Inferior parietal cortex (tissue), 1 donor: ENCODE data around the gene HPRT1.

Experiments used
- DNase-seq: peaks from one replicate; pipeline ENCODE4 v3.0.0-alpha.2; 2016; ENCODE audit errors: extremely low spot score

The HPRT1 gene

DNA sequence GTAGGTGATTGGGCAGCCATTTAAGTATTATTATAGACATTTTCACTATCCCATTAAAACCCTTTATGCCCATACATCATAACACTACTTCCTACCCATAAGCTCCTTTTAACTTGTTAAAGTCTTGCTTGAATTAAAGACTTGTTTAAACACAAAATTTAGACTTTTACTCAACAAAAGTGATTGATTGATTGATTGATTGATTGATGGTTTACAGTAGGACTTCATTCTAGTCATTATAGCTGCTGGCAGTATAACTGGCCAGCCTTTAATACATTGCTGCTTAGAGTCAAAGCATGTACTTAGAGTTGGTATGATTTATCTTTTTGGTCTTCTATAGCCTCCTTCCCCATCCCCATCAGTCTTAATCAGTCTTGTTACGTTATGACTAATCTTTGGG, 16.3 kb downstream of the HPRT1 start:
- DNase-seq: no peak

DNA sequence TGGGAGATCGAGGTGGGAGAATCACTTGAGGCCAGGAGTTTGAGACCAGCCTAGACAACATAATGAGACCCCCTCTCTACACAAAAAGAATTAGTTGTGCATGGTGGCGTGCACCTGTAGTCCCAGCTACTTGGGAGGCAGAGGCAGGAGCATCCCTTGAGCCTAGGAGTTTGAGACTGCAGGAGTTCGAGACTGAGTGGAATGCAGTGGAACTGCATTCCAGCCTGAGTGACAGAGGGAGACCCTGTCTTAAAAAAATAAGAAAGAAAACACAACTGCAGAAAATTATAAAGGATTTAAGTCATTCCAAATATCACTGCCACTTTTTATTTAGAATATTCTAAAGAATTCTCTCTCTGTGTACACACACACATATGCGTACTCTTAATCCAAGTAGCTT, 18.4 kb downstream of the HPRT1 start:
- no peak for DNase-seq

DNA sequence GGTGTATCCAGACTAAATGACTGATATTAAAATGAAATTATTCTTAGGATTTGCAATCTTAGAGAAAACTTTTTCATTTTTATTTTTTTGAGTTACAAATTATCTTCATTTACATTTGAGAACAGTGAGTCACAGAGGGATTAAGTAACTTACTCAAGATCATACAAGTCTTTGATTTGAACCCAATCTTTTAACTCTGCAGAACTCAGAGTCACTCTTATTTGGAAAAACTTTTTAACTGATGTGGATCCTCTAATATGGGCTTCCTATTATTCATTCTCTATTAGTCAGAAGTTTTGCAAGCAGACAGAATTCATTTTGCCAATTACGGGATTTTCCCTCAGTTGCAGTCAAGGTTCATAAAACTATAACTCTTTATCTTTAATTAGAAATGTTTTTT, 20.1 kb downstream of the HPRT1 start:
- DNase-seq: no peak

DNA sequence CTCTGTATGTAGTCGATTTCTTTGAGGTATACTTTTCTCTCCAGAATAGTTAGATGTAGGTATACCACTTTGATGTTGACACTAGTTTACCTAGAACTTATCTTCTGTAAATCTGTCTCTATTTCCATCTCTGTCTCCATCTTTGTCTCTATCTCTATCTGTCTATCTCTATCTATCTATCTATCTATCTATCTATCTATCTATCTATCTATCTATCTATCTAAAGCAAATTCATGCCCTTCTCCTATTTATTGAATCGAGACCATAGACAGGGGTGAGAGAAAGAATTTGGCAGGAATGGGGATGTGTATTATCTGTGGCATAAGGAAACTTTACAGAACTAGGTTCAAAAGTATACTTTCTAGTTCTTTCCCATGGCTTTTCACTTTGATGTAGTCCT, 21.4 kb downstream of the HPRT1 start:
- no peak for DNase-seq

DNA sequence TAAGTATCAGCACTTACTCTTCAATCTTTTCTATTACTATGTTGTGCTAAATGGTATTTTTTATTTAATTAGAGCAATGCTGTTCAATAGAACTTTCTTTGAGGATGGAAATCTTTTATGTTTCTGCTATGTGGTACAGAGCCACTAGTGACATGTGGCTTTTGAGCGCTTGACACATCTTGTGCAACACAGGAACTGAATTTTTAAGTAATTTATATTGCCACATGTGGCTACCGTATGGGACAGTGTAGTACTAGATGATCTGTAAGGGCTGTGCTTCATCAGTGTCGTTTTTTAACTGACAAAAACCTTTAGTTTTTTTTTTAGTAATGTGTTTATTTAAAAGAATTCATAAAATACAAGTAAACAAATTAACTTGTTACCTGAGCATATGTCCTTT, 22.4 kb downstream of the HPRT1 start:
- DNase-seq: no peak

DNA sequence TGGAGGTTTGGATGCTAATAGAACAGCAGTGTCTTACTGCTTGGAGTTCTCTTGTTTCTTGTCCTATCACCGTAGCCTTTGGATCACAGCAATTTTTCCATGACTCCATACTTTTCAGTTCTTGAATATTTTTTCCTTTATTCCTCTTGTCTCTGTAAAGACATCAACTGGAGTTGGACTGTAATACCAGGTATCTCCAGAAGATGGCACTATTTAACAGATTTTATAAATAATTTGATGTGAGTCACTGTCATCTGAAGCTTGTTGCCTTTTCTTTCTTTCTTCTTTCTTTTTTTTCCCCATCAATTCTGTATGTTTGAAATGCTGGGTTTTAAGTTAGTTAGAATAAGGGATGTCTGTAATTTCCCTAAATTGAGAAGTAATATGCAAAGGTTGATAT, 24.1 kb downstream of the HPRT1 start:
- peak; percentile 74 for DNase-seq

DNA sequence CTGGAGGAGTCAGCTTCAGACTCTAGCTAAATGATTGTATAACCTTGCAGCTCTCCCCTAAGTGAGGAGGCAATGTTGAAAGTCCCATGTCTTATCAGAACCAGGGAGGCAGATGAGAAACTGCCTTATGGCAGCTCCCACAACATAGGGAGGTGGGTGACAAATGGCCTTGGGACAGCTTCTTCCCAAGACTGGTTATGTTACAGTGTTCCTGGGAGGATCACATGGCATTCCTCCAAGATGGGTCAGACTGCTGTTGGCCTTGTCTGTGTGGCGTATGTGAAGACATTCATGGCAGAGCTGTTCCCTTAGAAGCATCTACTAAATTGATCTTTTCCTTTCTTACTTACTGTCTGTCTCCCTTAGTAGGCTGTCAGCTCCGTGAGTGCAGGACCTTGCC, 42.0 kb downstream of the HPRT1 start:
- no peak for DNase-seq

DNA sequence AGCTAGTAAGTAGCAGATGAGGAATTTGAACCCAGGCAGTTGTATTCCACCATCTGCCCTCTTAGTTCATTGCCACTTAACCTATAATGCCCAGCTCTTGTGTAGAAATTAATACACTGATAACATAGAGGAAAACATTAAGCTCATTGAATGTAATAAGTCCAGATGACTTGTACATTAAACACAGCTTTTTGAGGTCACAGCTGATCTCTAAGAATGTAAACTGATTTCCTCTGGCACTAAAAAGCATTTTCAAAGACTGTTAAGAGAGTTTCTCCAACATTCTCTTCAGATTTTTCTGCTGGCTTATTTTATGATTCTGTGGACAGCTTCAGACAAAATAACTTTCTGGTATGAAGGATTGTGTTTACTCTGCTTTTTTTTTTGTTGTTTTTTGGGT, 42.7 kb downstream of the HPRT1 start:
- DNase-seq: no peak

DNA sequence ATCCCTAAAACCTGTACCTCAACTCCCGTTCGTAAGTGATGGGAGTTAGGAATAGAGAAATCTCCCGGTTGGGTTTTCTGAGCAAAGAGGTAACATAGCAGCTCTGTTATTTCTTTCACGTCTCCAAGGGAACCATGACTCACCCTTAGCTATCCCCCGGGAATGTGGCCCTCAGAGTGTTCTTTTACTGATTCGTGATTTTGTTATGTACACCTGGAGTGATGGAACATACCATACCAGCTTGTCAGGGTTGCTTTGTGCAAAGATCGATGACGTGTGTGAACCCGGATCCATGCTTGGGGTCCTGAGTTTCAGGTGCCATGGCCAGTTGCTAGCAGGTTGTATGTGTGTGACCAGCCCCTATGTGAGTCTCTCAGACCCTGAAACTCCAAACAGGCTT, 52.6 kb downstream of the HPRT1 start:
- DNase-seq: peak; percentile 2

DNA sequence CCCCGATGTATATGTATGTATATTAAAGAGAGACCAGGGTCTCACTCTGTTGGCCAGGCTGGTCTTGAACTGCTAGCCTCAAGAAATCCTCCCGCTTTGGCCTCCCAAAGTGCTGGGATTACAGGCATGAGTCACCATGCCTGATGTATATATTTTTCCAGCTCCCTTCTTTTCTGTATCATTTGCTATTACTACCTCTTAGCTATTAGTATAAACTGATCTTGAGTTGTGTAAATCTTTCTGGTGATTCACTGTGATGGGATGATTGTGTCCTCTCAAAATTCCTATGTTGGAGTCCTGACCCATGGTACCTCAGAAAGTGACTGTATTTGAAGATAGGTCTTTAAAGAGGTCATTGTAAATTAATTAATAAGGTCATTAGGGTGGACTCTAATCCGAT, 53.1 kb downstream of the HPRT1 start:
- no peak for DNase-seq

DNA sequence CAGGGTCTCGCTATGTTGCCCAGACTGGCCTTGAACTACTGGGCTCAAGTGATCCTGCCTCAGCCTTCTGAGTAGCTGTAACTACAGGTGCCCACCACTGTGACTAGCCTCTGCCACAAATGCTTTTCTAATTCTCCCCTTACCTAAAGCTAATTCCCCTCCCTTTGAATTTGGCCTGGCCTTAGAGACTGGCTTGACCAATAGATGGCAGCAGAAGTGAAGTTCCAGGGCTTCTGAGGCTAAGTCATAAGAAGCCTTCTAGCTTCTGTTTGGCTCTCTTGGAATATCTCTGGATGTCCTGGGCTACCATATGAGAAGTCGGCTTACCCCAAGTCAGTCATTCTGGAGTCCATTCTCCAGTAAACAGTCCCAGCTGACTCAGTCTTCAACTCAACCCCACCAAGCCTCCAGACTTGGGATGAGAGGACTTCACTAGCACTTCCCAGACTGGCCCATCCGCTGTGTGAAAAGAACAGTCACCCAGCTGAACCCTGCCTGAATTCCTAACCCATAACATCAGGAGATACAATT, 61.0 kb downstream of the HPRT1 start:
- DNase-seq: peak; percentile 6

DNA sequence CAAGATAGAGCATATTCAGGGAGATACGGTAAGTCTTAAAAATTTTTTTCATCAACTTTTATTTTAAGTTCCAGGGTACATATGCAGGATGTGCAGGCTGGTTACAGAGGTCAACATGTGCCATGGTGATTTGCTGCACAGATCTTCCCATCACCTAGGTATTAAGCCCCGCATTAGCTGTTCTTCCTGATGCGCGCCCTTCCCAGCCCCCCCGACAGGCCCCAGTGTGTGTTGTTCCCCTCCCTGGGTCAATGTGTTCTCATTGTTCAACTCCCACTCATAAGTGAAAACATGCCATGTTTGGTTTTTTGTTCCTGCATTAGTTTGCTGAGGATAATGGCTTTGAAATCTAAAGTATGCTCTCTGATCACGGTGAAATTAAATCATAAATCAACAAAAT, 64.2 kb downstream of the HPRT1 start:
- DNase-seq: no peak

DNA sequence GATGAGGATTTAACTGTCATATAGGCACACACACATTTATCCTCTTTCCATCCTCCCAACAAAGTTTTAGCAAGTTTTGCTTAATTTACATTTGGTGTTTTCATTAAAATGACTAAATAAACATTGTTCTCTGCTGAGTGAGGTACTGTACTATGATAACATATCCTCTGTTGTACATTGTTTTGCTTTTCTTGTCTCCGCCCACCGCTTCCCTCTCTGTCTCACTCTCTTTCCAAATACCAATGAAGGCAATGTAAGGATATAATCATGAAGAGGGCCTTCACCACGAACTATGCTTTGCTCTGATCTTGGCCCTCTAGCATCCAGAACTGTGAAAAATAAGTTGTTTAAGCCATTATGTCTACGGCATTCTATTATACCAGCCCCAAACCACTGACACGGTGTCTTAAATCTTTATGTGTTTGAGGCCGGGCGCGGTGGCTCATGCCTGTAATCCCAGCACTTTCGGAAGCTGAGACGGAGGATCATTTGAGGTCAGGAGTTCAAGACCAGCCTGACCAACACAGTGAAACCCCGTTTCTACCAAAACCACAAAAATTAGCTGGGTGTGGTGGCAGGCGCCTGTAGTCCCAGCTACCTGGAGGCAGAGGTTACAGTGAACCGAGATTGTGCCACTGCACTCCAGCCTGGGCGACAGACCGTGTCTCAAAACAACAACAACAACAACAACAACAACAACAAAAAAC, 65.3 kb downstream of the HPRT1 start:
- DNase-seq: no peak

DNA sequence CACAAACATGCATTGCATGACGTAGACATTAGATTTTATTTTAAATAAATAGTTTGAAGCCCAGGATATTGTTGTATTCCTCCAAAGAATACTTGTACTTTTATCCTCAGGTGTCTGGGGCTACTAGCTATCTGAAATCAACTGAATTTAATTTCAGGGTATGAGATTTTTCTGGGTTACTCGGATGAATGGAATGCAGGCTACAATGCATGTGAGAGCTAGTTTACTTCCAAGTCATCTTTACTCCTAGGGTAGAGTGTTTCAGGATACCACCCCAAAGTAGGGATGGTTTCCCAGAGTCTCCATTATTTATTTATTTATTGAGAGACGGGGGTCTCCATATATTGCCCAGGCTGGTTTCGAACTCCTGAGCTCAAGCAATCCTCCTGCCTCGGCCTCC, 66.4 kb downstream of the HPRT1 start:
- no peak for DNase-seq

DNA sequence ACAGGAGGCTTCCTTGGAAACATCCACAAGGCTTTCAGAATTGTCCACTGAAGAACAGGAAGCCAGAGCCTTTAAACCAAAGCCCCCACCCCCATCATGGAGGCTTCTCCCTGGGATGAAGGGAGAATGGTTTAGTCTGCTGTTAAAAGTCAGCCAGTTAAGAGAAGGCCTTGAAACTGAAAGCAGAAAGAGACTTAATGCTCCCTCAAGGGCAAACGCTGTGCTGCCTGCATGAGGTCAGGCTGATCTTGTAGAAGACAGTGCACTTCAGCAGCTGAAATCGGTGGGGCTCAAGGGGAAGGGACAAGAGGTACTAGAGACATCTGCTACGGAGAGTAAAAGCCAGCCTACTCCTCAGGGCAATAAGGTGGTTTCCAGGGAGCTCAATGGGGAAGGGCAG, 69.0 kb downstream of the HPRT1 start:
- no peak for DNase-seq

DNA sequence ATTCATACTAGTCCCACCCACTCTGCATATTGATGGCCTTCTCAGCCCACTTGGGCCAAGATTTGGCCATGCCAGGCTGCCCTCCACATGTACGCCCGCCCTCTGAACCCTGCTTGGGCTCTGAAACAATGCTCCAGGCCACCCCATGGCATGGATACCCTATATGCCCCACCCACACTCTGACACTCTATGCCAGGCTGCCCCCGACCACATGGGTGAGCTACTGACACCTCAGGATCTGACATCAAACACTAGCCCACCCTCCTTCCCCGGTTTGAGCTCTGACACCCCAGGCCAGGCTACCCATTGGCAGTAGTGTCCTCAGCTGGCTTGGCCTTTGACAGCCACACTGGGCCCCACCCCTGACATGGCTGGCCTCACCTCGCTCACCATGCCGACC, 69.5 kb downstream of the HPRT1 start:
- DNase-seq: no peak

DNA sequence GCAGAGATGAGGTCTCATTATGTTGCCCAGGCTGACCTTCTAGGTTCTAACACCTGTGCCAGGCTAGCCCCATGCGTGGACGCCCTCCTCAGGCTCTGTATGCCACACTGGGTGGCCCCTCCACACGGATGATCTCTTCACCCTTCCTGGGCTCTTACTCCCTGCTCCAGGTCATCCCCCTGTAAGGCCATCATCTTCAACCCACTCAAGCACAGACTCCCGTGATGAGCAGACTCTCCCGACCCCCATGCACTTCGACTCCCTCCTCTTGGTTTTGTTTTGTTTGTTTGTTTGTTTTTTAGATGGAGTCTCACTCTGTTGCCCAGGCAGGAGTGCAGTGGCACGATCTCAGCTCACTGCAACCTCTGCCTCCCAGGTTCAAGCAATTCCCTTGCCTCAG, 70.9 kb downstream of the HPRT1 start:
- DNase-seq: no peak

DNA sequence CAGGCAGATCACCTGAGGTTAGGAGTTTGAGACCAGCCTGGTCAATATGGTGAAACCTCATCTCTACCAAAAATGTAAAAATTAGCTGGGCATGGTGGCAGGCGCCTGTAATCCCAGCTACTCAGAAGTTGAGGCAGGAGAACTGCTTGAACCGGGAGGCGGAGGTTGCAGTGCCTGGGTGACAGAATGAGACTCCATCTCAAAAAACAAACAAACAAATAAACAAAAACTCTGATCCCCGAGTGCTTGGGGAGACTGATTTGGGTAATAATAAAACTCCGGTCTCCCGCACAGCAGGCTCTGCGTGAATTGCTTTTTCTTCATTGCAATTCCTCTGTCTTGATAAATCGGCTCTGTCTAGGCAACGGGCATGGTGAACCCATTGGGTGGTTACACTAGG, 73.4 kb downstream of the HPRT1 start:
- DNase-seq: no peak

DNA sequence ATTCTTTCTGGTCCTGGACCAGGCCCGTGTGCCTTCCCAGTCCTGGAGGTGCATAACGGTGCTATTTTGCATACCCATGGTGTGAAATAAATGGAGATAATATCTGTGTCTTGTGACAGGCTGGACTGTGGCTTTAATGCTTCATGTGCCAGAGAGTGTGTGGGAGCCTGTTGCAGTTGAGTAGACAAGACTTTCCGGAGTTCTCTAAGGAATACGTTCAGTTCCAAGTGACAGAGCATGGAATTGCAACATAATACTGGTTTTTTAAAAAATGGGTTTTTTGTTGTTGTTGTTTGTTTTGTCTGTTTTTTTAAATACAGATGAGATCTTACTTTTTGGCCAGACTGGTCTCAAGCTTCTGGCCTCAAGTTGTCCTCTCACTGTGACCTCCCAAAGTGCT, 74.0 kb downstream of the HPRT1 start:
- DNase-seq: no peak

DNA sequence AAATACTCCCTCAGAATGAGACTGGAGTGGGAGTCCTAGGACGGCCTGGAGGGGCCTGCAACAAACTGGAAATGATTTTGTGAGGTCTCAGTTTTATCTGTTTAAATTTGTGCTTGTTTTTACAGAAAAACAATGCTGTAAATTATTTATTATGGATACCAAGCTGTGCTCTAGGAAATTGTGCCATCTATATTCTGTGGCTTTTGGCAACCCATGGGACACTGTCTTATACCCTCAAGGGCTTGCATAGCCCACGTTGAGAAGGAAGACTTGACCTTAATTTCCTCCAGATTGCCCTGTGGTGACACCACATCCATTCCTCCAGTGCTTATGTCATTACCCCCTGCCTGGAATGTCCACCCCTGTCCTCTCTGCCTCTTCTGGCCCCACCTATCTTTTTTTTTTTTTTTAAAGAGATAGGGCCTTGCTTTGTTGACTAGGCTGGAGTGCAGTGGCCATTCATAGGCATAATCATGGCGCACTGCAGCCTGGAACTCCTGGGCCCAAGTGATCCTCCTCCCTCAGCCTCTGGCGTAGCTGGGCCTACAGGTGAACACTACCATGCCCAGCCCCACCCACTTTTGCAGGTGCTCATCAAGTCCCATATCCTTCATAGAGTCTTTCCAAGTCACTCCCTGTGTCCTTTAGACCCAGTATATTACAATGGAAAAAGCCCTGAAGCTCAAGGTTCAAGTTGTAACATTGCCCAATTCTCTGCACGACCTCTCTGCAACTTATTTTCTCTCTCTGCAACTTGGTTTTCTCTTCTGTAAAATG, 77.4 kb downstream of the HPRT1 start:
- no peak for DNase-seq

DNA sequence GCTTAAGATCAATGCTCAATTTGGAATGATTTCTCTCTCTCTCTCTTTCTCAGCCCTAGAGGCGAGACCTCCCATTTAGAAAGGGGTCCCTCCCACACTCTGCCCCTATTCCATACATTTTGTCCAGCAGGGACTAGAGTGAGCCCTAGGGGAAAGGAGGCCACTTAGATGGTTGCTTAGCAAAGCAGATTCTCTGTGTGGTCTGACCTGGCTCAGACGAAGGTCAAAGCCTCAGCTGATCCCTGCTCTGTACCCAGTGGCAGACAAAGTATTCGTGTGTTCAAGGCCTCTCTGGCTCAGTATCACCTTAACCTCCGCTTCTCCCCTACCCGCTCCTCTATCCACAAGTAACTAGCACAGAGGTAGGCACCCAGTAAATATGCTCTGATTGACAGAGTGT, 78.4 kb downstream of the HPRT1 start:
- DNase-seq: no peak

DNA sequence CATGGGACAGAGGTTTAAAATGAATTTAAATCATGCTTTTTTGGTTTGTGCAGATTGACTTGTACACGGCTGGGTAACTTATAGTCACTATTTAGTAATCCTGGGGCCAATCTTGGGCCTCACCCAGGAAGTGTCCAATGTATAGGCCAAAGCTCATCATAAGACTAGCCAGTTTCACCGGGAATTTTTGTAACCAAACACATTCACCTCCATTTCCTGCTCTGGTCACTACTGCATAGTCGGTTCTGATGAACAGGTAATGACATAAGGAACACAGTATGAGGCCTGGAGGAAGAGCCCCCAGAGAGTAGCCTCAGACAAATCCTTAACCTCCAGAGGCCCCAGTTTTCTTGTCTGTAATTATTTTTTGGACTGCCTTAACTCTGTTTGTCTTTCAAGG, 81.9 kb downstream of the HPRT1 start:
- no peak for DNase-seq

DNA sequence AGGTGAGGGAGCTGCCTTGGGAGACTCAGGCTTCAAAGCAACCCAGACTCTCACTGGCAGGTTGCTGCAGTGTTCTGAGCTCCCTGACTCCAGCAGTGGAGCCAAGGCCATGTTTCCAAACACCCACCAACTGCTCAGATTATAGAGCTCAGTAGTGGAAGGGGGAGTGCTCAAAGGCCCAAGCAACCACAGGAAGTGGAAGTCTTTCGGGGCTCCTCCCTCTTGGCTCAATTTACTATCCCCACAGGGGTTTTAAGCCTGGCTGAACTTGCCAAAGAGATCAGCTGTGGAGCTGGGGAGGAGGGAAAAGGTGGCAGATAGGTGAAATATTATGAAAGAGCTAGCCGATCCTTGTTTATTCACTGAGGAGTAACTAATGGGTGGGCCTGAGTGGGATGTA, 82.5 kb downstream of the HPRT1 start:
- DNase-seq: no peak
